OCI-LY1 (cell line): ENCODE results near the gene CD3G.
A peak's percentile ranks its signal among the peaks of the same experiment; 100 is the strongest.

Experiments
- H2AFZ ChIP-seq: fragments of 200-600 bp; sonication (generic), shearing (Covaris generic); 2 replicates; pipeline ENCODE4 v1.6.0; 2014; ENCODE audit warnings: antibody characterized with exemption, mild to moderate bottlenecking, low read length
- H3F3A ChIP-seq: fragments of 200-600 bp; sonication (generic), shearing (Covaris generic); 2 replicates; pipeline ENCODE4 v1.6.0; 2014; ENCODE audit warnings: mild to moderate bottlenecking, antibody characterized with exemption, low read length, moderate library complexity; ENCODE audit not compliant: insufficient read depth
- H3K27ac ChIP-seq: fragments of 200-600 bp; sonication (generic); 2 replicates; pipeline ENCODE4 v1.5.1; 2014; ENCODE audit warnings: low read length, mixed run types, mild to moderate bottlenecking, low read depth; ENCODE audit not compliant: poor library complexity, severe bottlenecking
- H3K27me3 ChIP-seq: fragments of 200-600 bp; sonication (generic); 2 replicates; pipeline ENCODE4 v1.6.0; 2014; ENCODE audit warnings: antibody characterized with exemption, mild to moderate bottlenecking, low read length, moderate library complexity; ENCODE audit not compliant: insufficient read depth
- H3K36me3 ChIP-seq: fragments of 200-600 bp; sonication (generic); 2 replicates; pipeline ENCODE4 v1.6.1; 2014; ENCODE audit warnings: mild to moderate bottlenecking, antibody characterized with exemption, low read length, moderate library complexity, mixed read lengths; ENCODE audit not compliant: insufficient read depth
- H3K4me1 ChIP-seq: fragments of 200-600 bp; sonication (generic); 2 replicates; pipeline ENCODE4 v1.5.1; 2014; ENCODE audit warnings: mild to moderate bottlenecking, low read length, moderate library complexity; ENCODE audit not compliant: insufficient read depth, severe bottlenecking
- H3K4me2 ChIP-seq: fragments of 200-600 bp; sonication (generic), shearing (Covaris generic); 2 replicates; pipeline ENCODE4 v1.6.1; 2014; ENCODE audit warnings: low read length
- H3K4me3 ChIP-seq: fragments of 200-600 bp; sonication (generic); 2 replicates; pipeline ENCODE4 v1.5.1; 2014; ENCODE audit warnings: low read length, low read depth, mild to moderate bottlenecking, mixed read lengths; ENCODE audit not compliant: poor library complexity, severe bottlenecking
- H3K79me2 ChIP-seq: fragments of 200-600 bp; shearing (Covaris generic); 2 replicates; pipeline ENCODE4 v1.6.1; 2016; ENCODE audit warnings: mixed run types, low read length, mixed read lengths; ENCODE audit not compliant: insufficient read depth
- H3K9ac ChIP-seq: fragments of 200-600 bp; sonication (generic), shearing (Covaris generic); 2 replicates; pipeline ENCODE4 v1.6.1; 2014; ENCODE audit warnings: mild to moderate bottlenecking, low read length, mixed read lengths
- H3K9me2 ChIP-seq: fragments of 200-600 bp; sonication (generic), shearing (Covaris generic); 2 replicates; pipeline ENCODE4 v1.6.1; 2014; ENCODE audit warnings: low read depth, mild to moderate bottlenecking, low read length, mixed read lengths
- H3K9me3 ChIP-seq: fragments of 200-600 bp; shearing (Covaris generic); 2 replicates; pipeline ENCODE4 v1.6.1; 2014; ENCODE audit warnings: low read length, mixed read lengths
- H4K20me1 ChIP-seq: fragments of 200-600 bp; sonication (generic), shearing (Covaris generic); 2 replicates; pipeline ENCODE4 v1.6.0; 2016; ENCODE audit warnings: mild to moderate bottlenecking, low read length; ENCODE audit not compliant: insufficient read depth
- CTCF ChIP-seq: fragments of 200-600 bp; sonication (generic), shearing (Covaris generic); IDR thresholded peaks from 2 replicates; pipeline ENCODE4 v1.5.1; 2017; ENCODE audit warnings: mild to moderate bottlenecking, antibody characterized with exemption, low read length, moderate library complexity, mixed read lengths
- EZH2 ChIP-seq: fragments of 200-600 bp; sonication (generic), shearing (Covaris generic); IDR thresholded peaks from 2 replicates; pipeline ENCODE4 v1.8.0; 2017; ENCODE audit warnings: borderline replicate concordance, mixed run types, mild to moderate bottlenecking, antibody characterized with exemption, low read length, moderate library complexity, mixed read lengths

Gene CD3G

GRCh38 chr11:118313242-118313641 lies 30.9 kb upstream of the CD3G start:
- H4K20me1 ChIP-seq = no peaks in the 10 kb centered on the region
- H3K79me2 ChIP-seq = no peaks in the 10 kb centered on the region
- TF ChIP-seq CTCF = no peak
- no peak for TF ChIP-seq EZH2
- peaks cover 46% of the 10 kb centered on the region for H3K4me1 ChIP-seq
- no peak overlapping the region for H2AFZ ChIP-seq
- no peak overlapping the region for H3K9ac ChIP-seq
- H3K27ac ChIP-seq = no peak overlapping the region
- no peaks in the 10 kb centered on the region for H3K9me3 ChIP-seq
- H3K9me2 ChIP-seq = no peaks in the 10 kb centered on the region
- no peaks in the 10 kb centered on the region for H3K27me3 ChIP-seq
- H3K36me3 ChIP-seq = no peaks in the 10 kb centered on the region
- no peaks in the 10 kb centered on the region for H3F3A ChIP-seq
- no peak overlapping the region for H3K4me2 ChIP-seq
- H3K4me3 ChIP-seq = no peak overlapping the region

GRCh38 chr11:118314988-118315411 lies 29.1 kb upstream of the CD3G start:
- Histone ChIP-seq H3K27me3 (no peaks in the 10 kb centered on the region), H4K20me1 (no peaks in the 10 kb centered on the region), H3K36me3 (no peaks in the 10 kb centered on the region), H3F3A (no peaks in the 10 kb centered on the region), H2AFZ (no peak overlapping the region), H3K9me2 (no peaks in the 10 kb centered on the region), H3K9me3 (no peaks in the 10 kb centered on the region), H3K4me2 (peak overlapping the region; percentile 68), H3K27ac (peak overlapping the region; percentile 96), H3K4me1 (peaks cover 61% of the 10 kb centered on the region), H3K9ac (peak overlapping the region; percentile 55; the same call in 1 of the 2 replicates), H3K4me3 (peak overlapping the region; percentile 44), H3K79me2 (no peaks in the 10 kb centered on the region)
- no peak for TF ChIP-seq CTCF
- TF ChIP-seq EZH2 = no peak

- no peaks in the 10 kb centered on the region for H3K9me3 ChIP-seq
- H4K20me1 ChIP-seq = no peaks in the 10 kb centered on the region
- no peak overlapping the region for H3K9ac ChIP-seq
- TF ChIP-seq EZH2 (no peak), CTCF (no peak)
- no peaks in the 10 kb centered on the region for H3F3A ChIP-seq
- no peak overlapping the region for H2AFZ ChIP-seq
- H3K9me2 ChIP-seq = no peaks in the 10 kb centered on the region
- H3K79me2 ChIP-seq = no peaks in the 10 kb centered on the region
- H3K4me1 ChIP-seq = peaks cover 61% of the 10 kb centered on the region
- no peaks in the 10 kb centered on the region for H3K27me3 ChIP-seq
- no peak overlapping the region for H3K4me3 ChIP-seq
- no peak overlapping the region for H3K4me2 ChIP-seq
- no peaks in the 10 kb centered on the region for H3K36me3 ChIP-seq
- peak overlapping the region; percentile 7 for H3K27ac ChIP-seq
Measured at GRCh38 chr11:118318124-118318523, 26.0 kb upstream of the CD3G start.
